ENCODE results near the gene SCN8A. TPM values are rescaled to one million over a fixed set of nuclear protein-coding genes. Genes with fewer than 3 reads are reported as not detected.

SCN8A gene
- total RNA-seq, 1 experiment from 2014 or later, result 0.30 TPM

GRCh38 chr12:51833448-51834227, 242.6 kb downstream of the SCN8A start:
- in situ Hi-C loops (cut with HindIII; ENCODE audit: low pct_unique_long_range_greater_than_20kb, low sequenced_read_pairs), result no loop called here
- no peak for DNase-seq (ENCODE audit: low read depth)

DNA sequence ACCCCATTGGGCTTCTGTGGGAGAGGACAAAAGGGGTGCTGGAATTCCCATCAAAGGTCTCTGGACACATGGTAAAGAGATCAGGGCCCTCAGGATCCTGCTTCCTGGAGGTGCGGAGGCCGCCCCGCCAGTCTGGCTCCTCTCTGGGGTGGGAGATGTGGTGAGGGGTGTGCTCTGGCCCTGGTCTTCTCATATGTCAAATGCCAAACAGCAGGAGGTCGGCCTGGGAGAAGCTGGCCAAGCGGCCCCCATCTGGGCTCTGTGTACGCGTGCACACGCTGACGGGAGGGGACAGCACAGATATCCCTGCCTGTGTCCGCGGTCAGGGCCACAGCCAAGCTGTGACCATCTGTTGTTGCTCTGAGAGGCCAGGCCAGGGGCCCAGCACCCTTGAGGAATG, 243.4 kb downstream of the SCN8A start:
- in situ Hi-C loops (cut with HindIII; ENCODE audit: low pct_unique_long_range_greater_than_20kb, low sequenced_read_pairs), result no loop called here
- no peak for DNase-seq (ENCODE audit: low read depth)

DNA sequence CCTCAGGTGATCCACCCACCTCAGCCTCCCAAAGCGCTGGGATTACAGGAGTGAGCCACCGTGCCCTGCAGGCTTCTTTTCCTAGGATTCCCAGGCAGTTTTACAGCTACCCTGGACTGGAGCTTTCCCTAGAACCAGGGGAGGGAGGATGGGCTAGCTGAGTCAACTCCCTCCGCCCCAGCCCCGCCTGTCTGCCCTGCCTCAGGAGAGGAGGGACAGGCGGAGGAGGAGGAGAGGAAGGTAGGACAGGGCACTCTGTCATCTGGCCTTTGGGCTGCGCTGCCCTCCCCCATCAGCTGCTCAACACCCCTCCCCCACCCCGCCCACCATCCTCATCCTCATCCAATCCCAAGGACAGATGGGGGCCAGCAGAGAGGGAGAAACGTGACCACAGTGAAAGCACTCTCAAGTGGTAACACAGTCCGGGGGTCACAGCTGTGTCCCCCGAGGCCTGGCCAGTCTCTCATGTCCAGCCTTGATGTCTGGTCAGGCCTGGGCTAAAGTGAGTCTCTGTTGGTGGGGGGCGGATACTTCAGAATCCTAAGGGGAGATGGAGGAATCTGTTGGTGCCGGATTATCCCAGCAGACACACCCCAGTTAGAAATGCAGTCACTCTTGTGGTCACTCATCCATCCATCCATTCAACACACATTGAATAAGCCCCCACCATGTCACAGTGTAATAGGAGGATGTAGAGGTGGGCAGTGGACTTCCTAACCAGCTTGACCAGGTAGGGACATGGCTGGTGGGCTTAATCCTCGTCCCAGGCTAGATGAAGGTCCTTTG, 245.2 kb downstream of the SCN8A start:
- peak; percentile 85 for DNase-seq (ENCODE audit: low read depth)
- in situ Hi-C loops (cut with HindIII; ENCODE audit: low pct_unique_long_range_greater_than_20kb, low sequenced_read_pairs), result no loop called here

GRCh38 chr12:51836827-51837173, 245.8 kb downstream of the SCN8A start:
- in situ Hi-C loops (cut with HindIII; ENCODE audit: low pct_unique_long_range_greater_than_20kb, low sequenced_read_pairs), result no loop called here
- no peak for DNase-seq (ENCODE audit: low read depth)

GRCh38 chr12:51837286-51837685, 246.3 kb downstream of the SCN8A start:
- in situ Hi-C loops (cut with HindIII; ENCODE audit: low pct_unique_long_range_greater_than_20kb, low sequenced_read_pairs), result no loop called here
- DNase-seq (ENCODE audit: low read depth), result no peak

DNA sequence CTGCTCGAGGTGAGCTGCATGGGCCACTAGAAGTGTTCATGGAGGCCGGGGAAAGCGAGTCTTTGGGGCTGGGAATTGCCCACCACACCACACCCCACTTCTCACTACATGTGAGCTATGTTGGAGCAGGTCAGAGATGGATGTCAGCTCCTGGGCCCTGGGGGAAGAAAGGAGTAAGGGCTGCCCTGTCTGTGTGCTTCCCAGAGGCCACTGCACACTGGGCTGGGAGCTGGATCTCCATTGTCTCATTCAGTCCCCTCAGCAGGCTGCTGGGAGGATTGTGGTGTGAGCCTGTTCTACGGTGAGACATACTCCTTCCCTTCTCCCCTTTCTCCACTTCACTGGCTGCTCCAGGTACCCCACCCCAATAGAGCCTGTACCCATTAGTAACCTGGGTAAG, 247.0 kb downstream of the SCN8A start:
- in situ Hi-C loops (cut with HindIII; ENCODE audit: low pct_unique_long_range_greater_than_20kb, low sequenced_read_pairs), result no loop called here
- DNase-seq (ENCODE audit: low read depth), result no peak

DNA sequence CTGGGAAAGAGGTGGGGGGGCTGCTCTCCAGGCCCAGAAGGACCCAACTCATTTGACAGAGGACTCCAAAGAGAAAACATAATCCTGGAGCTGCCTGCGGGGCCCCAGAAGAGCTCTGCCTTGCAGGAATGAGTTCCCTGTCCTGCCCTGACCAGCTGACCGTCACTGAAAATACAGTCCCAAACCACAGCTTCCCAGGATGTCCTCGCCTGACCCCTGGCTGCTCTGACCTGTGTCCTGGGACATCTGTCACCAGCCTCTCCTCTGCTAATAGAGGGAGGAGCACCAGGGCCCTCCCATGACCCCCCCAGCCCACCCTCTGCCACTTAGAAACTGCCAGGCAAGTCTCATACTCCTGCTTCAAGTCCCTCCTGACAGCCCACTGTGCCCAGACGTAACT, 247.7 kb downstream of the SCN8A start:
- in situ Hi-C loops (cut with HindIII; ENCODE audit: low pct_unique_long_range_greater_than_20kb, low sequenced_read_pairs), result no loop called here
- peak; percentile 52 for DNase-seq (ENCODE audit: low read depth)

DNA sequence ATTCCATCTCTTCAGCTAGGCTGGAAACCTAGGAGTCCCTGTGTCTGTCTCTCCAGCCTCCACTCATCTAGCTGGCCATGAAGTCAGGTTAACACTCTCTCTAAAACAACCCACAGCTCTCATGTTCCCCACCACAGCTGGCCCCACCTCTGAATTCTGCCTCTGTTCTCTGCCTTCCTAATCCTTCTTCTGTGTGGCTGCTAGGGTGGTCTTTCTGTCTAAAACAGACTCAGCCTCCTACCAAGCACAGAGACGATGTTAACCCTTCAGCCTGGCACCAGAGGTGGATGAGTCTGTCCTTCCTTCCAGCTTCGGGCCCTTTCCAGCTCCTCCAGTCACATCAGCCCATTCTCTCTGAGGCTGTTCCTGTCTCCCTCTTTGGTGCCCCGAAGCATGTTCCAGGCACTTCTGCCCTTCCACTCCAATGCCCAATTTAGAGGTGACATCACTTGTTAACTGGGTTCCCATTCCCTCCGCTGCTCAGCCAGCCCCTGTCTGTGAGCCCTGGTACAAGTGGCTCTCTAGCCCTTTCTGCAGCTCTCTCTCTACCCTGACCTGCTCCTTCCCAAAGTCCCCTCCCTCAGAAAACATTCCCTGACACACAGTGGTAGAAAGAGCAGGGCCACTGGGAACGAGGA, 248.4 kb downstream of the SCN8A start:
- DNase-seq (ENCODE audit: low read depth), result no peak
- in situ Hi-C loops (cut with HindIII; ENCODE audit: low pct_unique_long_range_greater_than_20kb, low sequenced_read_pairs), result no loop called here

DNA sequence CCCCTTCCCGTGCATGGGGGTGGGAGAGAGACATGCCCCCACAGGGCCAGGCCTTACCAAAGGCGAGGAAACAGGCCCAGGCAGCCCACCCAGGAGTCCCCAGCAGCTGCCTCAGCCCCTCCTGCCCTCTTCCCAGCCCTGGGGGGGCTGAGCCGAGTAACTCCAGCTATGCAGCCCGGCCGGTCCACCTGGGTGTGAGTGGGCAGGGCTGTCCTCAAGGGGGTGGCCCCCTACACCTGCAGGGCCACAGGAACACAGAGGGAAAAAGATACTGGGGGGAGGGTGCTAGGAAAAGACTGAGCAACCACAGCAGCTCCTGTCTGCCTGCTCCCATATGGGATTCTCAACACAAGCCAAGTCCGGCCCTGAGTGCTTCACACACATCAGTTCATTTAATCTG, 249.9 kb downstream of the SCN8A start:
- no peak for DNase-seq (ENCODE audit: low read depth)
- in situ Hi-C loops (cut with HindIII; ENCODE audit: low pct_unique_long_range_greater_than_20kb, low sequenced_read_pairs), result no loop called here

- in situ Hi-C loops (cut with HindIII; ENCODE audit: low pct_unique_long_range_greater_than_20kb, low sequenced_read_pairs), result no loop called here
- DNase-seq (ENCODE audit: low read depth), result no peak
Measured at GRCh38 chr12:51841727-51842126, 250.7 kb downstream of the SCN8A start.

- in situ Hi-C loops (cut with HindIII; ENCODE audit: low pct_unique_long_range_greater_than_20kb, low sequenced_read_pairs), result no loop called here
- no peak for DNase-seq (ENCODE audit: low read depth)
Measured at GRCh38 chr12:51844854-51845253, 253.8 kb downstream of the SCN8A start.

- in situ Hi-C loops (cut with HindIII; ENCODE audit: low pct_unique_long_range_greater_than_20kb, low sequenced_read_pairs), result no loop called here
- DNase-seq (ENCODE audit: low read depth), result no peak
Measured at GRCh38 chr12:51845482-51845881, 254.4 kb downstream of the SCN8A start.

- DNase-seq (ENCODE audit: low read depth), result no peak
- in situ Hi-C loops (cut with HindIII; ENCODE audit: low pct_unique_long_range_greater_than_20kb, low sequenced_read_pairs), result no loop called here
Measured at GRCh38 chr12:51846271-51846691, 255.2 kb downstream of the SCN8A start.

DNA sequence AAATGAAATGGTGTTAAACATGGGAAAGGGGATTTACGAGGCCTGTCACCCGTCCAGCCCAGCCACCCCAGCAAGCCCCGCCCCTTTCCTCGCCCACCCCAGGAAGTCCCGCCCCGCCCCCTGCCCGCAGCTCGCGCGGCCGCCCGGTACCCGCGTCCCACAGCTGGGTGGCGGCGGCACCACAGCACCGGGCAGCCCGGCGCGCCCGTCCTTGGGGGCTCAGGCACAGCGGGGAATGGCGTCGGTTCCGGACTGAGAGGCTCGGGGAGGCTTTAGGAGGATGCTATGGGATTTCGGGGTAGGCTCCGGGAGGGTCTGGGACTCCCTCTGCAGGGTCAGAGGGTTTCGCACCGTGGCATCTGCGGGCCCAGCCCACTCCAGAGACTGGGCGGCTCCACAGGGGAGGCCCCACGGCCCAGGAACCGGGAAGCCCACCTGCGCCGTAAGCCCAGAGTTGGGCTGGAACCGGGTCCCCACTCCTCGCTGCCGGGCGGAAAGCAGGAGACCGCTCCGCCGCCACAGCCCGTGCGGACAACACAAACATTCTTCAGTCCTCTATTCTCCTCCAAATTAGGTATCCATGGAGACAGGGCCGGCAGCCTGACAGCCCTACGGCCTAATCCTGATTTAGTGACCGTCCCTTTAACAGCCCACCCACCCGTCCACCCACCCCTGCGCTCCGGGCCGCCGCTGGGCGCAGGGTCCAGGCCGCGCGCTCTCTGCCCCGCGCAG, 256.0 kb downstream of the SCN8A start:
- in situ Hi-C loops (cut with HindIII; ENCODE audit: low pct_unique_long_range_greater_than_20kb, low sequenced_read_pairs), result no loop called here
- DNase-seq (ENCODE audit: low read depth), result peak; percentile 49

DNA sequence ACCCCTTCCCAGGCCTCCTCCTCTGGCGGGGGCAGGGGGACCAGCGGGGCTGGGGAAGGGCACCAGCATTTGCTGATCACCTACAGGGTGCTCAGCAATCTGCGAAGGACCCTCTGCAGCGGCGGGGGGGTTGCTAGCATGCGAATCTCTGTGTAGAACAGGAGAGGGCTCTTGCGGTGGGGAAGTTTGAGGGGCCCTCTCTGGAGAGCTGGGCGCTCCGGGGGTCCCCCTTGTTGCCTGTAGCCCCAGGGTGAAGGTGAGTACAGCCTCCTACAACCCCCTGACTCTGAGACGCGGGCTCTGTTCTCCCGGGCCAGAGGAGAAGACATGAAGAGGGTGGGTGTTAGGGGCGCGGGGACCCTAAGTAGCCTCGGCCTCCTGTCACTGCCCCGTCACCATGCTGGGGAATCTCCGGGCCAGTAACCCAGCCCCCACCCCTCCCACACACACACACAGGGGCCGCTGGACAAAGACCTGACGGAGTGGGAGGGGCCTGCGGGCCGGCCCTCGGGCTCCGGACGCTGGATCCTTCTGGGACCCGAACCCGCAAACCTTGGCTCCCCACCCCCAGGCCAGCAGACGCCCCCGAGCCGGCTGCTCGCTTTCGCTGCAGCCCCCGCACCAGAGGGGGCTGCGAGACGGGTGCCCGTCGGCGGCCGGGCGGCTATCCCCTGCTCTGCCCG, 256.8 kb downstream of the SCN8A start:
- in situ Hi-C loops (cut with HindIII; ENCODE audit: low pct_unique_long_range_greater_than_20kb, low sequenced_read_pairs), result no loop called here
- DNase-seq (ENCODE audit: low read depth), result peak; percentile 43

GRCh38 chr12:51848326-51848727, 257.3 kb downstream of the SCN8A start, which contains the start of gene FIGNL2:
Gene FIGNL2 (minus strand): TSS chr12:51848718. CDS start chr12:51822413, 26,305 bp downstream.
- in situ Hi-C loops (cut with HindIII; ENCODE audit: low pct_unique_long_range_greater_than_20kb, low sequenced_read_pairs), result no loop called here
- no peak for DNase-seq (ENCODE audit: low read depth)

DNA sequence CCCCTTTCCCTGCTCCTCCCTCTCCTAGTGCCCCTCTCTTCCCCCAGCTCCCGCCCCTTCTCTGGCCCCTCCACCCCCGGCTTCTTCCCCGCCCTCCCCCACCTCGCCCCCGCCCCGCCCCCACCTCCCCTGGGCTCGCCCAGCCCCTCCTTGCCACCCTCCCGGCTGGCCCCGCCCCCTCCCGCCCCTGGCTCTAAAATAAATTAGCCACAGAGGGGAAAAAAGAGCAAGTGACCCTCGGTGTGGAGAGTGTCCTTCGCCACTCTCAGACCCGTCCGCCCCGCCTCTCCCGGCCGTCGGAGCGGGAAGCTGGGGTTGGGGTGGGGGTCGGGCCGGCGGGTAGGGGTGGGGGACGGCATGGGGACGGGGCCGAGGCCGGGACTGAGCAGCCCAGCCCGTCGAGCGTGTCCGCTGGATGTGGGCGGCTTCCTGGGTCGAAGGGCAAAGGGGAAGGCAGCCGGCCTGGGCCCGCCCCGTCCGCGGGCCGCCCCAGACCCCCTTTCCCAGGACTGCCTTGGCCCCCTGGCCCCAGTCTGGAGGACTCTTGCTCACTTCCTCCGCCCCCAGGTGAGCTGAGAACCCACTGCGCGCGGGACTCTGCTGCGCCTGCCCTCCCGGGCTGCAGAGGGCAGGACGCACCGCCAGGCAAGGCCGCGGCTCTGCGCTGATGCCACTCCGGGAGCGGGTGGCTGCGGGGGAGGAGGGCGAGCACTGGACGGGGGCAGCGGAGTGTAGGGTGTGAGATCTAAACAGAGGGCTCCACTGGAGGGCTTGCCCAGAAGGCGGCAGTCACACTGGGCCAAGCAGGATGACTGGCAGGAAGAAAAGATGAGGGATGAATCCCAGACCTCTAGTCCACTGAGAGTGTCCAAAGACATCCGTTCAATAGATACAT, 258.1 kb downstream of the SCN8A start:
- peak; percentile 56 for DNase-seq (ENCODE audit: low read depth)
- in situ Hi-C loops (cut with HindIII; ENCODE audit: low pct_unique_long_range_greater_than_20kb, low sequenced_read_pairs), result no loop called here
